ENCODE results near the gene HNRNPK. TPM values are rescaled to one million over a fixed set of nuclear protein-coding genes. Genes with fewer than 3 reads are reported as not detected.
"Not testable (repeated sequence)": the region's sequence is repeated elsewhere in the genome, so short reads cannot be mapped to it uniquely, and the experiment has no call there.

HNRNPK gene
- total RNA-seq, 4 donors from 2014 or later: 398 to 596 (median 550) TPM

- Histone ChIP-seq H3K27me3 (no peaks in the 10 kb centered on the region), H3K4me1 (peaks cover 12 to 26% (median 23%) of the 10 kb centered on the region in 4 donors), H3K9me3 (no peaks in the 10 kb centered on the region), H3K36me3 (peaks cover 0 to 23% (median 15%) of the 10 kb centered on the region in 4 donors), H3K4me3 (peak overlapping the region; percentile 57 to 77 (median 68)), H3K27ac (replicated peaks in 1 of 4) (peak overlapping the region; percentile 75 to 85 (median 82))
- TF ChIP-seq EP300 (IDR thresholded peaks at IDR 0.05) (no peak), POLR2AphosphoS5 (IDR thresholded peaks at IDR 0.05) (no peak), POLR2A (IDR thresholded peaks at IDR 0.05; ENCODE audit: low read depth) (no peak)
- TF ChIP-seq, protein P1, sequence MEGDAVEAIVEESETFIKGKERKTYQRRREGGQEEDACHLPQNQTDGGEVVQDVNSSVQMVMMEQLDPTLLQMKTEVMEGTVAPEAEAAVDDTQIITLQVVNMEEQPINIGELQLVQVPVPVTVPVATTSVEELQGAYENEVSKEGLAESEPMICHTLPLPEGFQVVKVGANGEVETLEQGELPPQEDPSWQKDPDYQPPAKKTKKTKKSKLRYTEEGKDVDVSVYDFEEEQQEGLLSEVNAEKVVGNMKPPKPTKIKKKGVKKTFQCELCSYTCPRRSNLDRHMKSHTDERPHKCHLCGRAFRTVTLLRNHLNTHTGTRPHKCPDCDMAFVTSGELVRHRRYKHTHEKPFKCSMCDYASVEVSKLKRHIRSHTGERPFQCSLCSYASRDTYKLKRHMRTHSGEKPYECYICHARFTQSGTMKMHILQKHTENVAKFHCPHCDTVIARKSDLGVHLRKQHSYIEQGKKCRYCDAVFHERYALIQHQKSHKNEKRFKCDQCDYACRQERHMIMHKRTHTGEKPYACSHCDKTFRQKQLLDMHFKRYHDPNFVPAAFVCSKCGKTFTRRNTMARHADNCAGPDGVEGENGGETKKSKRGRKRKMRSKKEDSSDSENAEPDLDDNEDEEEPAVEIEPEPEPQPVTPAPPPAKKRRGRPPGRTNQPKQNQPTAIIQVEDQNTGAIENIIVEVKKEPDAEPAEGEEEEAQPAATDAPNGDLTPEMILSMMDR (IDR thresholded peaks at IDR 0.05): no peak
- 81% methylated on average over 4 of the region's 4 CpGs for WGBS
- no peak for DNase-seq (ENCODE audit: extremely low spot score)
- intact Hi-C loops (cut with DNase I): no loop called here
Observed at GRCh38 chr9:83957248-83957513, 22.8 kb downstream of the HNRNPK start.

- Histone ChIP-seq H3K36me3 (peaks cover 0 to 29% (median 19%) of the 10 kb centered on the region in 4 donors), H3K4me1 (peaks cover 12 to 26% (median 23%) of the 10 kb centered on the region in 4 donors), H3K27ac (replicated peaks in 1 of 4) (peak overlapping the region; percentile 75 to 85 (median 82)), H3K9me3 (no peaks in the 10 kb centered on the region), H3K4me3 (peak overlapping the region; percentile 57 to 77 (median 68)), H3K27me3 (no peaks in the 10 kb centered on the region)
- TF ChIP-seq POLR2AphosphoS5 (IDR thresholded peaks at IDR 0.05) (peak; percentile 5 to 42), EP300 (IDR thresholded peaks at IDR 0.05) (no peak), POLR2A (IDR thresholded peaks at IDR 0.05; ENCODE audit: low read depth) (no peak)
- TF ChIP-seq, protein P1 (IDR thresholded peaks at IDR 0.05): no peak
- WGBS: 8% methylated on average over 21 of the region's 57 CpGs
- intact Hi-C loops (cut with DNase I): no loop called here
- DNase-seq (ENCODE audit: extremely low spot score): peak; percentile 92
Observed at GRCh38 chr9:83956436-83957247, 23.4 kb downstream of the HNRNPK start.

DNA sequence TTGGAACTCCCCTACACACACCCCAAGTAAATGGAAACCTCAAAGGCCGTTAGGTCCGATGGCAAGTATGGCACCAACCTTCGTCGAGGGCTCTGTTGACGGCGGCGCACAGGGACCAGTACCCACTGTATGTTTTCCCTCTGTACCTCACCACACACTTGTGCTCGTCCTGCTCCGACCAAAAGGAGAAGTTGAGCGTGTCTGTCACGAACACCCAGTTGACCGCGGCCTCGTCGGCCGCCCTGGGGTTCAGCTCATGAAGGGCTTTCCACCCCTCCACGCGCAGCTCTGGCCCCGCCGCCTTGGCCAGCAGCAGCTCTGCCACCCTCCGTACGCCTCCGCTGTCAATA, 24.0 kb downstream of the HNRNPK start:
- H3K4me3 ChIP-seq: peak overlapping the region; percentile 57 to 77 (median 68)
- DNase-seq (ENCODE audit: extremely low spot score): no peak
- peaks cover 12 to 26% (median 23%) of the 10 kb centered on the region in 4 donors for H3K4me1 ChIP-seq
- WGBS: 26% methylated on average over 22 of the region's 23 CpGs
- H3K27me3 ChIP-seq: no peaks in the 10 kb centered on the region
- no peaks in the 10 kb centered on the region for H3K9me3 ChIP-seq
- intact Hi-C loops (cut with DNase I): no loop called here
- peak overlapping the region; percentile 75 to 85 (median 82) for H3K27ac ChIP-seq (replicated peaks in 1 of 4)
- TF ChIP-seq POLR2A (IDR thresholded peaks at IDR 0.05; ENCODE audit: low read depth): no peak
- TF ChIP-seq, protein P1 (IDR thresholded peaks at IDR 0.05): no peak
- TF ChIP-seq EP300 (IDR thresholded peaks at IDR 0.05): no peak
- H3K36me3 ChIP-seq: peaks cover 0 to 34% (median 21%) of the 10 kb centered on the region in 4 donors

DNA sequence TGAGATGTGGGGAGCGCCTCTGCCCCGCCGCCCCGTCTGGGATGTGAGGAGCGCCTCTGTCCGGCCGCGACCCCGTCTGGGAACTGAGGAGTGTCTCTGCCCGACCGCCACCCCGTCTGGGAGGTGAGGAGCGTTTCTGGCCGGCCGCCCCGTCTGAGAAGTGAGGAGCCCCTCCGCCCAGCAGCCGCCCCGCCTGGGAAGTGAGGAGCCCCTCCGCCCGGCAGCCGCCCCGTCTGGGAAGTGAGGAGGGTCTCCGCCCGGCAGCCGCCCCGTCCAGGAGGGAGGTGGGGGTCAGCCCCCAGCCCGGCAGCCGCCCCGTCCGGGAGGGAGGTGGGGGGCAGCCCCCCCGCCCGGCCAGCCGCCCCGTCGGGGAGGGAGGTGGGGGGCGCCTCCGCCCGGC, 31.9 kb downstream of the HNRNPK start:
- H3K9me3 ChIP-seq; H3K4me3 ChIP-seq; DNase-seq (ENCODE audit: extremely low spot score); H3K27me3 ChIP-seq; intact Hi-C loops (cut with DNase I); H3K4me1 ChIP-seq; H3K27ac ChIP-seq (replicated peaks in 1 of 4): not testable (repeated sequence)
- no CpG with 5 or more reads among the region's 39 CpGs for WGBS
- H3K36me3 ChIP-seq: peaks cover 7 to 78% (median 41%) of the 10 kb centered on the region in 4 donors

DNA sequence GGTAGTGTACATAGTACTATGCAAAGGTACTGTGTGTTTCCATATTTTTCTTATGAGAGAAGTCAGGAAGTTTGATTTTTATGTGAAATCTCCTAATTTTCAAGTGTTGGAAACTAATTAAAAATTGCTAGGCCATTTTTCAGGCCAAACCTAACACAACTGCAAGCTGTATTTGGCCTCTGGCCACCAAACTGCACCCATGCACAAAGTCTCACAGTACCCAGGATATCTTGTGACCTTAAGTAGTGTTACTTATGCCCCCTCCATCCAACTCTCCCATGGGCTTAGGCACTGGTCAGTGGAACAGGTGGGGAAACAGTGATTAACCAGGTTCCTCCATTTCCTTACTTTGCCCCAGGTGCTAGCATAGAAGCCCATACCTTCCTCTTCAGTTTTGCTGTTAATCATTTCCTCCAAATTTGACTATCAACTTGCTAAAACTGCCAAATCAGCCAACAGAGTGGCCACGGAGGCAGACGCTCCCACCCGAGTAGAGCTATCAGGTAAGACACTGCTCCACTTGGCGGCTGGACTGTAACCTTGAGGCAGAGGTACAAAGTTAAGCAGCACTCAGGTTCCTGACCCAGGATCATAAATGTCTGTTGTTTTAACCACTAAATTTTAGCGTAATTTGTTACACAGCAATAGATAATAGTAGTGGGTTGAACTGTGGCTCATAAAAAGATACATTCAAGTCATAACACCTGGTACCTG, 39.3 kb downstream of the HNRNPK start:
- H3K9me3 ChIP-seq: no peaks in the 10 kb centered on the region
- TF ChIP-seq POLR2A (IDR thresholded peaks at IDR 0.05; ENCODE audit: low read depth) (no peak), POLR2AphosphoS5 (IDR thresholded peaks at IDR 0.05) (no peak), EP300 (IDR thresholded peaks at IDR 0.05) (no peak)
- TF ChIP-seq, protein P1 (IDR thresholded peaks at IDR 0.05): no peak
- no peaks in the 10 kb centered on the region for H3K4me1 ChIP-seq
- H3K27ac ChIP-seq (replicated peaks in 1 of 4): no peak overlapping the region
- intact Hi-C loops (cut with DNase I): no loop called here
- H3K4me3 ChIP-seq: no peak overlapping the region
- no peaks in the 10 kb centered on the region for H3K27me3 ChIP-seq
- WGBS: 95% methylated on average over 5 of the region's 5 CpGs
- no peak for DNase-seq (ENCODE audit: extremely low spot score)
- peaks cover 0 to 66% (median 58%) of the 10 kb centered on the region in 4 donors for H3K36me3 ChIP-seq

Data from esophagus muscularis mucosa (tissue), 4 donors.